Measurements from ENCODE around the gene TCHH.

- no peak for TF ChIP-seq POLR2AphosphoS5 (IDR thresholded peaks at IDR 0.05; ENCODE audit: low read depth, low read length)
- TF ChIP-seq SIN3A (IDR thresholded peaks at IDR 0.05; ENCODE audit: borderline replicate concordance, insufficient read depth, low read length) = no peak
Observed at GRCh38 chr1:152148981-152149380, 33.7 kb upstream of the TCHH start.
